Aorta (tissue), 5 donors: ENCODE measurements around the gene TPP2. TPM values are rescaled to one million over a fixed set of nuclear protein-coding genes. Genes with fewer than 3 reads are reported as not detected.

Source experiments
- ATAC-seq: fragments of 200-7000 bp; cut with Tn5 transposase; one replicate; pipeline ENCODE4 v1.9.1; 2022; ENCODE audit warnings: moderate library complexity; ENCODE audit not compliant: low FRiP score
- DNase-seq, 2 donors: peaks; one replicate each; pipeline ENCODE4 v3.0.0-alpha.2; 2020
- H3K27ac ChIP-seq, 2 donors: one replicate each; pipeline ENCODE4 v1.5.1; 2013; ENCODE audit warnings: low read length in 2 of 2, mild to moderate bottlenecking in 2 of 2, moderate library complexity in 2 of 2, control low read depth in 1 of 2, inconsistent platforms in 1 of 2, low read depth in 1 of 2
- H3K27me3 ChIP-seq, 2 donors: one replicate each; pipeline ENCODE4 v1.6.1; 2013; ENCODE audit warnings: control low read depth in 1 of 2, low read length in 1 of 2, mild to moderate bottlenecking in 1 of 2, moderate library complexity in 1 of 2; ENCODE audit not compliant: insufficient read depth in 2 of 2, control insufficient read depth in 1 of 2
- H3K36me3 ChIP-seq, 2 donors: one replicate each; pipeline ENCODE4 v1.6.1; 2013; ENCODE audit warnings: control low read depth in 1 of 2, low read length in 1 of 2, mild to moderate bottlenecking in 1 of 2; ENCODE audit not compliant: insufficient read depth in 2 of 2, control insufficient read depth in 1 of 2
- H3K4me1 ChIP-seq, 2 donors: one replicate each; pipeline ENCODE4 v1.6.1; 2013; ENCODE audit warnings: low read length in 2 of 2, control low read depth in 1 of 2, mild to moderate bottlenecking in 1 of 2, moderate library complexity in 1 of 2; ENCODE audit not compliant: insufficient read depth in 2 of 2, control insufficient read depth in 1 of 2
- H3K4me3 ChIP-seq, 2 donors: one replicate each; pipeline ENCODE4 v1.5.1; 2013; ENCODE audit warnings: low read length in 2 of 2, control low read depth in 1 of 2, mild to moderate bottlenecking in 1 of 2
- H3K9me3 ChIP-seq: one replicate; pipeline ENCODE4 v1.6.1; 2013; ENCODE audit warnings: mild to moderate bottlenecking, low read length; ENCODE audit not compliant: control insufficient read depth
- WGBS, 2 donors: extraction: QIAGEN DNeasy Blood & Tissue Kit; methylation state at CpG; one replicate each; pipeline ENCODE4 v1.1.7; 2013; 5-methylcytosine and 5-hydroxymethylcytosine counted together
- intact Hi-C, 2 donors: fragments of 100-400 bp; cut with DNase I; formaldehyde crosslinking; loops; one replicate each; pipeline versions ENCODE4 v1.14.2 to v1.15.0; 2022
- polyA plus RNA-seq, 2 donors: library from polyadenylated mRNA; stranded (reverse); fragments of 200-250 nt; gene quantifications; one replicate each; pipeline ENCODE4 v1.2.3, GENCODE V29; 2013
- total RNA-seq, 2 donors: library from RNA; stranded (reverse); fragmentation: NEBNext Ultra II Directional; extraction: Animal tissue kit (Norgen Biotek cat#: 25700); gene quantifications; one replicate each; pipeline ENCODE4 v1.2.1, GENCODE V29; 2021
- donor health status: healthy with polysubstance abuse.
- donor health status: Bipolar disorder and iron deficiency.
- donor health status: DM: no; HTN: no; CAD: no.
- donor health status: DM: no; HTN: no; CAD: no.
- donor health status: DM: yes; HTN: yes; CAD: no.

The TPP2 gene
- total and polyA plus RNA-seq, 4 donors: 14.1 to 44.9 (median 26.2) TPM

GRCh38 chr13:102586615-102587014 lies 10.2 kb upstream of the TPP2 start:
- DNase-seq: no peak
- intact Hi-C loops: no loop called here
- H3K27me3 ChIP-seq: no peaks in the 10 kb centered on the region
- no peak for ATAC-seq
- WGBS, 2 donors: 88 to 91% methylated on average over 3 of the region's 3 CpGs
- no peak overlapping the region for H3K27ac ChIP-seq
- no peaks in the 10 kb centered on the region for H3K4me1 ChIP-seq
- H3K4me3 ChIP-seq: no peak overlapping the region
- H3K36me3 ChIP-seq: no peaks in the 10 kb centered on the region
- H3K9me3 ChIP-seq: no peaks in the 10 kb centered on the region

GRCh38 chr13:102587916-102588315 lies 8.9 kb upstream of the TPP2 start:
- H3K27me3 ChIP-seq: no peaks in the 10 kb centered on the region
- WGBS, 2 donors: 46 to 60% methylated on average over 2 of the region's 2 CpGs
- H3K4me1 ChIP-seq: no peaks in the 10 kb centered on the region
- no peak overlapping the region for H3K4me3 ChIP-seq
- no peak overlapping the region for H3K27ac ChIP-seq
- H3K9me3 ChIP-seq: no peaks in the 10 kb centered on the region
- ATAC-seq: no peak
- intact Hi-C loops: no loop called here
- H3K36me3 ChIP-seq: no peaks in the 10 kb centered on the region
- no peak for DNase-seq

GRCh38 chr13:102589301-102589822 lies 7.4 kb upstream of the TPP2 start:
- ATAC-seq (no peak), DNase-seq (no peak)
- H3K4me1 ChIP-seq: no peaks in the 10 kb centered on the region
- WGBS, 2 donors: 78 to 86% methylated on average over 7 of the region's 7 CpGs
- intact Hi-C loops: no loop called here
- no peaks in the 10 kb centered on the region for H3K27me3 ChIP-seq
- H3K9me3 ChIP-seq: no peaks in the 10 kb centered on the region
- H3K36me3 ChIP-seq: no peaks in the 10 kb centered on the region
- H3K27ac ChIP-seq: no peak overlapping the region
- no peak overlapping the region for H3K4me3 ChIP-seq

GRCh38 chr13:102591988-102592781 lies 4.6 kb upstream of the TPP2 start:
- no peaks in the 10 kb centered on the region for H3K27me3 ChIP-seq
- peak; percentile 54 for ATAC-seq
- WGBS, 2 donors: 1% methylated on average over 36 of the region's 36 CpGs
- no peaks in the 10 kb centered on the region for H3K9me3 ChIP-seq
- intact Hi-C loops: loop anchor here in 1 of 2 donors (10.0 kb wide), 1 partner anchor 183 kb away; the partner anchor contains the start of gene TEX30
- H3K4me1 ChIP-seq: no peaks in the 10 kb centered on the region
- DNase-seq: peak; percentile 89 to 90
- H3K27ac ChIP-seq: peak overlapping the region; percentile 3 to 25
- H3K4me3 ChIP-seq: peak overlapping the region; percentile 23 to 33
- H3K36me3 ChIP-seq: no peaks in the 10 kb centered on the region

GRCh38 chr13:102593466-102593865 lies 3.3 kb upstream of the TPP2 start:
- ATAC-seq (no peak), DNase-seq (no peak)
- 78 to 83% methylated on average over 3 of the region's 3 CpGs for WGBS, 2 donors
- Histone ChIP-seq H3K4me1 (no peaks in the 10 kb centered on the region), H3K27me3 (no peaks in the 10 kb centered on the region), H3K4me3 (no peak overlapping the region), H3K9me3 (no peaks in the 10 kb centered on the region), H3K36me3 (no peaks in the 10 kb centered on the region), H3K27ac (no peak overlapping the region)
- intact Hi-C loops: loop anchor here in 1 of 2 donors (10.0 kb wide), 1 partner anchor 181 kb away; the partner anchor contains the start of gene TEX30

GRCh38 chr13:102597029-102597961 lies 509 bp downstream of the TPP2 start:
- 1% methylated on average over 30 to 67 of the region's 67 CpGs for whole genome bisulfite sequencing, 2 donors
- intact Hi-C loops: loop anchor here (2.0 to 10.0 kb wide), 6 partner anchors 55 to 250 kb away; partner anchors contain the start of genes TEX30 (in 2 of the 2), BIVM (in 1 of the 2), ERCC5 (in 1 of the 2) and POGLUT2 (in 1 of the 2)
- H3K27ac ChIP-seq: peak overlapping the region in 1 of 2 donors; percentile 85
- peak overlapping the region; percentile 92 to 99 for H3K4me3 ChIP-seq
- H3K9me3 ChIP-seq: no peaks in the 10 kb centered on the region
- ATAC-seq (peak; percentile 4), DNase-seq (peak; percentile 63 to 81)
- H3K4me1 ChIP-seq: peaks cover 2 to 3% of the 10 kb centered on the region in 2 donors
- no peaks in the 10 kb centered on the region for H3K27me3 ChIP-seq
- H3K36me3 ChIP-seq: no peaks in the 10 kb centered on the region

- Histone ChIP-seq H3K9me3 (no peaks in the 10 kb centered on the region), H3K27me3 (no peaks in the 10 kb centered on the region), H3K4me1 (peaks cover 2 to 3% of the 10 kb centered on the region in 2 donors), H3K27ac (no peak overlapping the region), H3K4me3 (peak overlapping the region; percentile 34 to 99), H3K36me3 (no peaks in the 10 kb centered on the region)
- ATAC-seq: no peak
- WGBS, 2 donors: 5% methylated on average over 6 of the region's 6 CpGs
- intact Hi-C loops: loop anchor here (5.0 to 10.0 kb wide), 4 partner anchors 54 to 249 kb away; partner anchors contain the start of genes TEX30 (in 2 of the 2) and ERCC5 (in 1 of the 2)
- no peak for DNase-seq
These were observed 1.3 kb downstream of the TPP2 start for GRCh38 chr13:102598061-102598460.

- Histone ChIP-seq H3K4me3 (no peak overlapping the region), H3K27ac (no peak overlapping the region), H3K9me3 (no peaks in the 10 kb centered on the region), H3K36me3 (no peaks in the 10 kb centered on the region), H3K4me1 (peaks cover 2 to 3% of the 10 kb centered on the region in 2 donors), H3K27me3 (no peaks in the 10 kb centered on the region)
- whole genome bisulfite sequencing, 2 donors: 72 to 78% methylated on average over 3 of the region's 3 CpGs
- ATAC-seq (no peak), DNase-seq (no peak)
- intact Hi-C loops: loop anchor here (5.0 to 10.0 kb wide), 4 partner anchors 53 to 248 kb away; partner anchors contain the start of genes TEX30 (in 2 of the 2) and ERCC5 (in 1 of the 2)
These were observed 2.7 kb downstream of the TPP2 start for GRCh38 chr13:102599426-102600012.
